SK-N-MC (cell line): ENCODE measurements around the gene P2RX1.

Experiments used
- DNase-seq: peaks from one replicate; pipeline ENCODE4 v3.0.0-alpha.2; 2011; ENCODE audit warnings: low read depth, low spot score
- H3K27ac ChIP-seq: fragments of 200-600 bp; sonication (generic); 2 replicates; pipeline ENCODE4 v1.5.1; 2016; ENCODE audit warnings: mixed run types
- H3K36me3 ChIP-seq: fragments of 200-600 bp; sonication (generic); 2 replicates; pipeline ENCODE4 v1.6.1; 2017; ENCODE audit warnings: antibody characterized with exemption, low read length, mixed read lengths; ENCODE audit not compliant: insufficient read depth
- H3K4me3 ChIP-seq: fragments of 200-600 bp; sonication (generic); 2 replicates; pipeline ENCODE4 v1.5.1; 2016
- H3K9ac ChIP-seq: fragments of 200-600 bp; sonication (generic); 2 replicates; pipeline ENCODE4 v1.8.0; 2017; ENCODE audit warnings: mixed run types, mixed read lengths; ENCODE audit not compliant: insufficient read length
- H3K9me3 ChIP-seq: fragments of 200-600 bp; sonication (generic); 2 replicates; pipeline ENCODE4 v1.6.1; 2017; ENCODE audit warnings: low read depth, mild to moderate bottlenecking, antibody characterized with exemption, low read length, moderate library complexity, mixed read lengths
- EZH2 ChIP-seq: fragments of 200-600 bp; sonication (generic); IDR thresholded peaks from one replicate; pipeline ENCODE4 v1.6.1; 2017; ENCODE audit warnings: antibody characterized with exemption
- FOXP2 ChIP-seq: optimal IDR thresholded peaks from 2 replicates; pipeline ENCODE3; 2011; ENCODE audit warnings: mild to moderate bottlenecking, moderate library complexity; ENCODE audit not compliant: insufficient read depth; ENCODE audit errors: extremely low read length, control extremely low read depth
- POLR2AphosphoS5 ChIP-seq: IDR thresholded peaks from 2 replicates; pipeline ENCODE4 v1.6.1; 2012; ENCODE audit warnings: mild to moderate bottlenecking, low read depth, low read length, borderline replicate concordance

P2RX1 gene

DNA sequence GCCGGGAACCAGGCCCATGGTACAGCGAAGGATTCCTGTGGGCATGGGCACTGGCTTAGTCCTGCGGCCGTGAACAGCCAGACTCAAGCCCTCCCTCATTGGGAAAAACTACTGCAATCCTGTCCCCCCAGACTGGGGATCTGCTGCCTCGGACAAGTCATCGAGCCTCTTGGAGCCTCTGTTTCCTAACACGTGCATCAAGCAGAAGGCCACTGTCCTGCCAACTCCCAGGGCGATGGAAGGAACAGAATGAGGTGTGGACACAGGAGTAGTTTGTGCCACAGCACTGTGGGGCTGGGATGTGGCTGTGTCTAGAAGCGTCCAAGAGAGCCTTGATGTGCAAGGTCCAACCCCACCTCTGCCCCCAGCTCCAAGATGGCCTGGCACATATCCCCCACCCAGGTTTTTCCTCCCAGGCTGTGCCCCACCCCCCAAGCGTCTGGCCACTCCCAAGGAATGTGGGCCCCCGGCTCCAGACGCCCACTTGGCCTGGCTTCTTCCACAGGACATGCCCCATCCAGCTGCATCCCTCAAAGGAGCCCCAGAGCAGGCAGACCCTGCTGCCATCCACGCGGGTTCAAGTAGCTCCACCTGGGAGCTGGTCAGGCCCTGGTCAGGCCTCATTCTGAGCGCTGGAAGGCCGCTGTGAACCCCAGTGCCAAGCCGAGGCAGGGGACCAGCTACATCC is 26.8 kb downstream of the P2RX1 start:
- no peaks in the 10 kb centered on the region; the same call in 1 of the 2 replicates for H3K36me3 ChIP-seq
- TF ChIP-seq FOXP2 (no peak), EZH2 (no peak), POLR2AphosphoS5 (no peak)
- no peak overlapping the region for H3K27ac ChIP-seq
- no peak overlapping the region for H3K4me3 ChIP-seq
- no peak overlapping the region for H3K9ac ChIP-seq
- no peak for DNase-seq
- H3K9me3 ChIP-seq, result no peaks in the 10 kb centered on the region

DNA sequence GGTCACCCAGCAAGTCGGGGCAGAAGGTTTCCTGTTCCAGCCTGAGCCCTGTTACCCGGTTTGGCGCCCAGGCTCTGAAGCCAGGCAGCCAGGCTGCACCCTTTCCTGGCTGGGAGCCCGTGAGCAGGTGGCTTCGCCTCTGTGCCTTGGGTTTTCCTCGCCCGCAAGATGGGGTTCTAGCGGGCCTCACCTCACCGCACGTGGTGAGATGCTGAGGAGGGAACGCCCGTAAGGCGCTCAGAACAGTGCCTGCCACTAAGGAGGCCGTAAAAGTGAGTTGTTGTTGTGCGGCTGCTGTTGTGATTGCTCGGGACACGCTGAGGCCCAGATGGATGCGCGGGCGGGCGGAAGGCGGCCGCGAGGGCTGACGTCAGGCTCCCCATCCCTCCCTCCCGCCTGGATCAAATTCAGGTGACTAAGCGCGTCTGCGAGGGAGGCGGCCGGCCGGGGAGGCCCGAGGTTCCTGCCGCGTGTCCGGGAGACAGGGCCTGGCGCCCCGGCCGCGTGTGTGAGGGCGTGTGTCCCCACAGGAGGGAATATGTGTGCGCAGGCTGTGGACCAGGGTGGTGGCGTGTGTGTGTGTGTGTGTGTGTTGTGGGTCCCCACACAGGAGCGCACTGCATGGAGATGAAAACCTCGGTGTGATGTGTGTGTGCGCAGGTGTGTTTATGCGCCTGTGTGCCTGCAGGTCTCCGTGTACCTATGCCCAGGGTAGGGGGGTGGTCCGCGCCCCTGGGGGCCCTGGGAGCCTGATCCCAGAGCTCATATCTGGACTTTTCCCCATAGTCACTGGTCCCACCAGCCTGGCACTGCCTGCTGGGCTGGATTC is 27.7 kb downstream of the P2RX1 start:
- Histone ChIP-seq H3K27ac (no peak overlapping the region), H3K4me3 (no peak overlapping the region), H3K36me3 (no peaks in the 10 kb centered on the region; the same call in 1 of the 2 replicates), H3K9me3 (no peaks in the 10 kb centered on the region), H3K9ac (no peak overlapping the region)
- no peak for TF ChIP-seq EZH2
- TF ChIP-seq FOXP2, result no peak
- TF ChIP-seq POLR2AphosphoS5, result no peak
- no peak for DNase-seq

DNA sequence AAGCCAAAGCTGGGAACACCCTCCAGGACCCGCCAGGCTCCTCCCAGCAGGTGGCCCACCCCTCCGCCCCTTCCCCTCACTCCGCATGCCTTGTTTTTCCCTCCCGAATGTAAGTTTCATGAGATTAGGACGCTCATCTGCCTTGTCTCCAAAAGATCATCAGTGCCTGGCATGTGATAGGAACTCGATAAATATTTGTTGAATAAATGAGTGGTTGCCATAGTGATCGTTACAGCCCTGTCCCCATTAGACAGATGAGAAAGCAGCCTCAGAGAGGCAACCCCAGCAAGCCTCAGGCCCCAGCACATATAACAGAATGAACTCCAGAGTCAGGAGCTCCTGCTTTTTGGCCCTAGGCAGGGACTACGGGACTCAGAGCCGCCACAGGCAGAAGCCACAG is 28.5 kb downstream of the P2RX1 start:
- Histone ChIP-seq H3K9ac (no peak overlapping the region), H3K36me3 (no peaks in the 10 kb centered on the region; the same call in 1 of the 2 replicates), H3K9me3 (no peaks in the 10 kb centered on the region), H3K27ac (no peak overlapping the region), H3K4me3 (no peak overlapping the region)
- no peak for DNase-seq
- TF ChIP-seq EZH2 (no peak), POLR2AphosphoS5 (no peak), FOXP2 (no peak)

DNA sequence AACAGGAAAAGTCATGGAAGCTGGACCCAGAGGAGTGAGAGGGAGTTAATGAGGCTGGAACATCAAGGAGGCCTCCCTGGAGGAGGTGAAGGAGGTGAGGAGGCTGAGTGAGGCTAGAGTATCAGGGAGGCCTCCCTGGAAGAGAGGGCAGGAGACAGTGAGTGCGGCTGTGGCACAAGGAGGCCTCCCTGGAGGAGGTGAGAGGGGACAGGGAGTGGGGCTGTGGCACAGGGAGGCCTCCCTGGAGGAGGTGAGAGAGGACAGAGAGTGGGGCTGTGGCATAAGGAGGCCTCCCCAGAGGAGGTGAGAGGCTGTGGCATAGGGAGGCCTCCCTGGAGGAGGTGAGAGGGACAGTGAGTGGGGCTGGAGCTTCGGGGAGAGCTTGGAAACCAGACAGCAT is 28.9 kb downstream of the P2RX1 start:
- Histone ChIP-seq H3K36me3 (no peaks in the 10 kb centered on the region; the same call in 1 of the 2 replicates), H3K9me3 (no peaks in the 10 kb centered on the region), H3K9ac (no peak overlapping the region), H3K4me3 (no peak overlapping the region), H3K27ac (no peak overlapping the region)
- no peak for TF ChIP-seq POLR2AphosphoS5
- TF ChIP-seq EZH2, result no peak
- no peak for TF ChIP-seq FOXP2
- DNase-seq, result no peak

- no peak overlapping the region for H3K4me3 ChIP-seq
- no peak overlapping the region for H3K27ac ChIP-seq
- no peak overlapping the region for H3K9ac ChIP-seq
- H3K9me3 ChIP-seq, result no peaks in the 10 kb centered on the region
- no peak for DNase-seq
- TF ChIP-seq FOXP2 (no peak), POLR2AphosphoS5 (no peak), EZH2 (no peak)
- no peaks in the 10 kb centered on the region; the same call in 1 of the 2 replicates for H3K36me3 ChIP-seq
Observed at GRCh38 chr17:3886776-3887175, 29.5 kb downstream of the P2RX1 start.

DNA sequence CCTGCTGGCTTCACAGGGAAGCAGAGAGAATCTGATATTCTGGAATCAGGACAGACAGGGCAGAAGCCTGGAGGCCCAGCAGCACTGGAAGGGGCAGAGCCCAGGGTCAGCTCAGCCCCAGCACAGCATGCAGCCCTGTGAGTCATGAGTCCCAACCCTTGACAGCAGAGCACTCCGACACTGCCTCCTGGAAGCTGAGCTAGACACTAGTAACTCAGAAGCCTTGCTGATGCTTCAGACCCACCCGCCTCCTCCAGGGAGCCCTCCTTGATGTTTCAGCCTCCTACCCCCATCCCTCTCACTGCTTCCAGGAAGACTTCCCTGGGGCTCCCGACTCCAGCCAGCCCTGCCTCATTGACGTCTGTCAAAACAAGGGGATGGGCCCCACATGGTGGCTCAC is 30.3 kb downstream of the P2RX1 start:
- Histone ChIP-seq H3K4me3 (no peak overlapping the region), H3K9me3 (no peaks in the 10 kb centered on the region), H3K36me3 (no peaks in the 10 kb centered on the region; the same call in 1 of the 2 replicates), H3K27ac (no peak overlapping the region), H3K9ac (no peak overlapping the region)
- DNase-seq, result no peak
- no peak for TF ChIP-seq FOXP2
- TF ChIP-seq EZH2, result no peak
- no peak for TF ChIP-seq POLR2AphosphoS5

DNA sequence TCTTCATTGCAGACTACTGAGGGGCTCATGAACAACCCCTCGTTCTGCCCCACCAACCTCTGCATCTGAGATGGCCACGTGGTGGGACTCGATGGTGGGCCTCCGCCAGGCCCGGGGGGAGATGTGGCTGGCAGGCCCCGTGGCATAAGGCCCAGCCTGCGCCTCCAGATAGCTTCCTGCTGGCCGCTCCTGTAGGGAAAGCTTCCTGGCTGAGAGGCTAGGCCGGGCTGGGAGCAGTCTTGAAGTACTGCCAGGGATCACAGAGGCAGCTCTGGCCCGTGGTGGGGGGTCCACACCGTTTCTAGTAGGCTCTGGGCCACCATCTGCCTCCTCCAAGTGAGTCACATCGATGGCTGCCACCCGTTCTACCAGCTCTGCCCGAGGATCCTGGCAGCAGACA is 31.0 kb downstream of the P2RX1 start:
- H3K27ac ChIP-seq, result no peak overlapping the region
- H3K9ac ChIP-seq, result no peak overlapping the region
- no peaks in the 10 kb centered on the region; the same call in 1 of the 2 replicates for H3K36me3 ChIP-seq
- TF ChIP-seq POLR2AphosphoS5 (no peak), EZH2 (no peak), FOXP2 (no peak)
- H3K4me3 ChIP-seq, result no peak overlapping the region
- no peak for DNase-seq
- H3K9me3 ChIP-seq, result no peaks in the 10 kb centered on the region

- no peaks in the 10 kb centered on the region; the same call in 1 of the 2 replicates for H3K36me3 ChIP-seq
- no peak for DNase-seq
- no peak overlapping the region for H3K9ac ChIP-seq
- no peaks in the 10 kb centered on the region for H3K9me3 ChIP-seq
- TF ChIP-seq EZH2 (no peak), FOXP2 (no peak), POLR2AphosphoS5 (no peak)
- H3K4me3 ChIP-seq, result no peak overlapping the region
- no peak overlapping the region for H3K27ac ChIP-seq
Observed at GRCh38 chr17:3884188-3884587, 32.1 kb downstream of the P2RX1 start.
